ENCODE measurements around the gene PAFAH2.

PAFAH2 gene

DNA sequence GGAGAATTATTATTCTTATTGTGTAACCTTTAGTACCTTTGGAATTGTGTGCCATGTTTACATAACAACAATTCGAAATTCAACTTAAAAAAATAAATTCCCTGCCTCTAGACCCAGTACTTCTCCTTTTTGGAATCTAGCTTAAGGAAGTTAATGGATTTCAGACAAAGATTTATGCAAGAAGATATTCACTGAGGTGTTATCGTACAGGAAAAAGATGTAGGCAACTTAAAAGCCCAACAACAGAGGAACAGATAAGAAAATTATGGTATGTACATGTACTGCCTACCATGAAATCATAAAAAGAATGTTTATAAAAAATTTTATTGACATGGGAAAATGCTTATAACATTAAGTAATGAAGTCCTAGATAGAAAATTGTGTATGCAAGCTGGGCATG is 73.4 kb downstream of the PAFAH2 start:
- no peak for TF ChIP-seq CTCF (IDR thresholded peaks at IDR 0.05; ENCODE audit: control insufficient read depth, extremely low read depth, insufficient read depth)
- DNase-seq (ENCODE audit: low read depth), result no peak
- no peak overlapping the region for H3K4me3 ChIP-seq (ENCODE audit: low read depth, low read length)

DNA sequence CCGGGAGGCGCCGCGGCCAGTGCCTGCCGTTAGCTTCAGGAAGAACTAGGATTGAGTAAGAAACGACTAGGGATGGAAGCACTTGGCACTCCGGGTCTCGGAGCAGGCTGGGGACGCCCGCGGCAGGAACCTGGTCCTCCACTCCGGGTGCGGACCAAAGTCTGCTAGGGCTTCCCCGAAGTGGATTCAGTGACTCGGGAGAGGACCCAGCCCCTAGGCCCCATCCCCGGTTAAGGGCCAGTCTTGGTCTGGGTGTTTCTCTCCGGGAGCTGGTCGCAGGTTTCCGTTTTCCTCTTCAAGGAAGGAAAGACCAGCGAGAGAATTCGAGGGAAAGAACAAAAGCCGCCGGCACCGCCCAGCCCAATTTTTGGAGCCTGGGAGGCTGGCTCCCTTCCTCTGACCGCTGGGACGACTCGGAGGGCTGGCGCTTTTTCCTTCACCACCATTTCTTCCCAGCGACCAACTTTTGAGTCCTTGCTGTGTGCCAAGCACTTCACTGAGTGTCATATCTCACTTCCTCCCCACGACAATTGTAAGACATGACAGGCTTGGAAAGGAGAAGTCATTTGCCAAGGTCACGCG is 74.8 kb downstream of the PAFAH2 start:
- DNase-seq (ENCODE audit: low read depth), result no peak
- no peak overlapping the region for H3K4me3 ChIP-seq (ENCODE audit: low read depth, low read length)

GRCh38 chr1:25922056-25922970 is 75.5 kb downstream of the PAFAH2 start:
- no peak for TF ChIP-seq CTCF (IDR thresholded peaks at IDR 0.05; ENCODE audit: control insufficient read depth, extremely low read depth, insufficient read depth)
- no peak overlapping the region for H3K4me3 ChIP-seq (ENCODE audit: low read depth, low read length)
- DNase-seq (ENCODE audit: low read depth), result no peak

More for the DNA sequence above, 74.8 kb downstream of the PAFAH2 start:
- TF ChIP-seq CTCF (IDR thresholded peaks at IDR 0.05; ENCODE audit: control insufficient read depth, extremely low read depth, insufficient read depth), result no peak

GRCh38 chr1:25918615-25919014 is 79.2 kb downstream of the PAFAH2 start:
- no peak for TF ChIP-seq CTCF (IDR thresholded peaks at IDR 0.05; ENCODE audit: control insufficient read depth, extremely low read depth, insufficient read depth)
- DNase-seq (ENCODE audit: low read depth), result no peak
- no peak overlapping the region for H3K4me3 ChIP-seq (ENCODE audit: low read depth, low read length)

DNA sequence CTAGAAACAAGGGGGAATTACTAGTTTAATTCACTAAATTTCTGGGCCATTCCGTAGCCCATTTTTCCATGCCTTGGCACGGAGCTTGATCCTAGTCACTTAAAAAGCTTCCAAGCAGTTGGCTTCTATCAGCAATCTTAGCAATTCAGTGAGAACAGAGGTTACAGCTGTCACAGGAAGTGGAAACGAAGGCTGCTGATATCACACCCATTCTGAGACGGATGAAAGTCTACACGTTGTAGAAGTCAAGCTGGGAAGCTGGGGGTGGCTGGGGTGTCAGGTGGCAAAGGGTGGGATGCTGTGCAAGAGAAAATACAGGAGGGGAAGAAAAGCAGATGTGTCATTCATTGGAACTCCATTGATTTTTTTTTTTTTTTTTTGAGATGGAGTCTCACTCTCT is 79.9 kb downstream of the PAFAH2 start:
- no peak for TF ChIP-seq CTCF (IDR thresholded peaks at IDR 0.05; ENCODE audit: control insufficient read depth, extremely low read depth, insufficient read depth)
- H3K4me3 ChIP-seq (ENCODE audit: low read depth, low read length), result no peak overlapping the region
- no peak for DNase-seq (ENCODE audit: low read depth)

GRCh38 chr1:25916460-25916859 is 81.4 kb downstream of the PAFAH2 start:
- DNase-seq (ENCODE audit: low read depth), result no peak
- no peak overlapping the region for H3K4me3 ChIP-seq (ENCODE audit: low read depth, low read length)
- no peak for TF ChIP-seq CTCF (IDR thresholded peaks at IDR 0.05; ENCODE audit: control insufficient read depth, extremely low read depth, insufficient read depth)
